KOPT-K1 (cell line): ENCODE results near the gene TEK.

Experiments used
- H3K27ac ChIP-seq: fragments of 200-600 bp; sonication (generic); 2 replicates; pipeline ENCODE4 v1.5.1; 2016; ENCODE audit warnings: antibody characterized with exemption, mild to moderate bottlenecking, low read depth, low read length; ENCODE audit not compliant: poor library complexity, severe bottlenecking
- H3K36me3 ChIP-seq: fragments of 200-600 bp; sonication (generic); 2 replicates; pipeline ENCODE4 v1.5.1; 2017; ENCODE audit warnings: antibody characterized with exemption, mild to moderate bottlenecking, low read length, moderate library complexity; ENCODE audit not compliant: insufficient read depth
- H3K9me3 ChIP-seq: fragments of 200-600 bp; sonication (generic); 2 replicates; pipeline ENCODE4 v1.5.1; 2017; ENCODE audit warnings: antibody characterized with exemption, low read length, mild to moderate bottlenecking; ENCODE audit not compliant: insufficient read depth, poor library complexity, severe bottlenecking

The TEK gene

GRCh38 chr9:27276193-27277030 lies 167.4 kb downstream of the TEK start:
- H3K9me3 ChIP-seq: no peaks in the 10 kb centered on the region
- H3K27ac ChIP-seq: no peak overlapping the region
- no peaks in the 10 kb centered on the region for H3K36me3 ChIP-seq

GRCh38 chr9:27278374-27278773 lies 169.3 kb downstream of the TEK start:
- no peak overlapping the region for H3K27ac ChIP-seq
- no peaks in the 10 kb centered on the region for H3K36me3 ChIP-seq
- H3K9me3 ChIP-seq: no peaks in the 10 kb centered on the region

- Histone ChIP-seq H3K36me3 (no peaks in the 10 kb centered on the region), H3K27ac (no peak overlapping the region), H3K9me3 (no peaks in the 10 kb centered on the region)
Measured at GRCh38 chr9:27279611-27280010, 170.6 kb downstream of the TEK start.
